T-cell (primary cell): ENCODE results near the gene GNS. TPM values are rescaled to one million over a fixed set of nuclear protein-coding genes. Genes with fewer than 3 reads are reported as not detected.

Experiments
- ATAC-seq, 4 experiments: fragments of 200-7000 bp in 3 of 4; fragments of 150-1000 bp in 1 of 4; cut with Tn5 transposase; replicated peaks in 1 of 4; 1 replicate in 3 of 4; 2 replicates in 1 of 4; pipeline ENCODE4 v1.10.0; 2021; ENCODE audit warnings: moderate library complexity in 3 of 4, mild to moderate bottlenecking in 2 of 4, moderate number of reproducible peaks in 1 of 4
- CTCF ChIA-PET, 2 donors: fragments of 300-600 bp; sonication (Branson Sonifier 250); formaldehyde crosslinking; loops; one replicate each; lab custom pipeline; 2022; ENCODE audit warnings: antibody characterized with exemption in 2 of 2; lab: Charles Lee
- POLR2A ChIA-PET, 2 donors: fragments of 300-600 bp; sonication (Branson Sonifier 250); formaldehyde crosslinking; loops; one replicate each; lab custom pipeline; 2022; ENCODE audit warnings: antibody characterized with exemption in 2 of 2; lab: Charles Lee
- DNase-seq, 35 experiments: peaks; one replicate each; pipeline versions ENCODE4 v3.0.0 to v3.0.0-alpha.2; 2013 to 2023
- H3K27ac ChIP-seq: one replicate; pipeline ENCODE4 v1.5.1; 2013; ENCODE audit warnings: low read length
- H3K27me3 ChIP-seq, 2 experiments: replicated peaks in 1 of 2; 1 replicate in 1 of 2; 2 replicates in 1 of 2; pipeline versions ENCODE4 v1.6.1 to v1.7.0; 2013; ENCODE audit warnings: low read length in 1 of 2, mixed read lengths in 1 of 2; ENCODE audit not compliant: control insufficient read depth in 2 of 2, insufficient read depth in 2 of 2; ENCODE audit errors: extremely low read depth in 1 of 2
- H3K36me3 ChIP-seq, 2 donors: 1 replicate in 1 of 2; 2 replicates in 1 of 2; pipeline versions ENCODE4 v1.6.1 to v1.7.0; 2013; ENCODE audit warnings: low read length in 1 of 2; ENCODE audit not compliant: control insufficient read depth in 2 of 2, insufficient read depth in 1 of 2; ENCODE audit errors: extremely low read depth in 1 of 2
- H3K4me1 ChIP-seq, 2 experiments: 1 replicate in 1 of 2; 2 replicates in 1 of 2; pipeline versions ENCODE4 v1.6.1 to v1.7.0; 2013; ENCODE audit warnings: low read length in 2 of 2, mixed read lengths in 1 of 2; ENCODE audit not compliant: insufficient read depth in 2 of 2, control insufficient read depth in 1 of 2; ENCODE audit errors: extremely low read depth in 1 of 2
- H3K4me3 ChIP-seq, 2 donors: 1 replicate in 1 of 2; 2 replicates in 1 of 2; pipeline versions ENCODE4 v1.5.1 to v1.7.0; 2013; ENCODE audit warnings: mild to moderate bottlenecking in 2 of 2, low read length in 1 of 2, moderate library complexity in 1 of 2; ENCODE audit not compliant: control insufficient read depth in 1 of 2; ENCODE audit errors: extremely low read depth in 1 of 2
- H3K9me3 ChIP-seq: 2 replicates; pipeline ENCODE4 v1.7.0; 2013
- H3K27ac Mint-ChIP-seq, 2 donors: one replicate each; pipeline ENCODE4 v1.8.0; 2020 to 2021; ENCODE audit warnings: mild to moderate bottlenecking in 2 of 2, mixed read lengths in 2 of 2
- H3K27me3 Mint-ChIP-seq, 2 donors: one replicate each; pipeline ENCODE4 v1.8.0; 2021 to 2022; ENCODE audit warnings: mixed read lengths in 2 of 2
- H3K36me3 Mint-ChIP-seq: one replicate; pipeline ENCODE4 v1.8.0; 2021; ENCODE audit warnings: mixed read lengths
- H3K4me1 Mint-ChIP-seq, 3 donors: one replicate each; pipeline ENCODE4 v1.8.0; 2020 to 2022; ENCODE audit warnings: mixed read lengths in 3 of 3, mild to moderate bottlenecking in 1 of 3
- H3K4me3 Mint-ChIP-seq, 3 donors: one replicate each; pipeline ENCODE4 v1.8.0; 2020 to 2022; ENCODE audit warnings: mild to moderate bottlenecking in 3 of 3, mixed read lengths in 3 of 3, moderate library complexity in 3 of 3
- H3K9me3 Mint-ChIP-seq, 3 donors: one replicate each; pipeline ENCODE4 v1.8.0; 2020 to 2022; ENCODE audit warnings: mixed read lengths in 3 of 3
- WGBS: methylation state at CpG from one replicate; pipeline ENCODE4 v1.1.5; 2013; ENCODE audit warnings: missing lambda C conversion rate; ENCODE audit not compliant: insufficient coverage; 5-methylcytosine and 5-hydroxymethylcytosine counted together
- total RNA-seq, 35 experiments: library from RNA in 6 of 35; stranded (reverse) in 6 of 35; fragments of 120-200 nt in 1 of 35; gene quantifications; one replicate each; pipeline versions ENCODE4 v1.2.1 to v1.2.4 and lab custom pipeline; 2013 to 2026

Gene GNS
- total RNA-seq, 5 donors from 2014 or later (not counting 1 experiment from before 2014, with no cell fraction given) = 22.9 to 29.4 (median 25.5) TPM

DNA sequence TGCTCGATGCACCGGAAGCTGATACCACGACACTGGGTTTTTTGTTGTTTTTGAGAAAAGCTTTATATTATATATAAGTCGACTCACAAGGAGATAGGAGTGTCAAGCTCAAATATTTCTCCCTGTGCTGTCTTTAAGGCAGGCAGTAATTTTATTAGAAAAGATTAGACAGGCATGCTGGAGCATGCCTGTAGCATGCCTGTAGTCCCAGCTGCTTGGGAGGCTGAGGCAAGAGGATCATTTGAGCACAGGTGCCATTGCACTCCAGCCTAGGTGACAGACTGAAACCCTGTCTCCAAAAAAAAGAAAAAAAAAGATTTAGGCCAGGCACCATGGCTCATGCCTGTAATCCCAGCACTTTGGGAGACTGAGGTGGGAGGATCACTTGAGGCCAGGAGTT is 51.8 kb downstream of the GNS start:
- no CpG with 5 or more reads among the region's 4 CpGs for WGBS
- H3K27me3 ChIP-seq = no peaks in the 10 kb centered on the region
- peaks cover under 1 to 7% (median 5%) of the 10 kb centered on the region in 3 donors for H3K4me1 Mint-ChIP-seq
- no peaks in the 10 kb centered on the region for H3K9me3 Mint-ChIP-seq
- H3K27ac ChIP-seq = no peak overlapping the region
- H3K4me3 Mint-ChIP-seq = no peak overlapping the region
- ChIA-PET CTCF (interaction anchor here (0.5 to 1.7 kb wide), 4 partner anchors 89 to 990 kb away, joined by 3 to 5 read pairs (median 4); no protein-coding TSS in a partner anchor), POLR2A (interaction anchor here in 1 of 2 donors (0.6 kb wide), 2 partner anchors 26 to 50 kb away, joined by 3 read pairs; no protein-coding TSS in a partner anchor)
- no peak for ATAC-seq
- no peak overlapping the region for H3K4me3 ChIP-seq
- no peaks in the 10 kb centered on the region for H3K4me1 ChIP-seq
- H3K36me3 ChIP-seq = peaks cover 4 to 14% of the 10 kb centered on the region in 2 donors
- peaks cover 27% of the 10 kb centered on the region for H3K36me3 Mint-ChIP-seq
- H3K9me3 ChIP-seq = no peaks in the 10 kb centered on the region
- H3K27me3 Mint-ChIP-seq = no peaks in the 10 kb centered on the region
- no peak for DNase-seq
- no peak overlapping the region for H3K27ac Mint-ChIP-seq

- peaks cover 4 to 12% (median 5%) of the 10 kb centered on the region in 3 donors for H3K4me1 Mint-ChIP-seq
- peaks cover 29% of the 10 kb centered on the region for H3K36me3 Mint-ChIP-seq
- no peaks in the 10 kb centered on the region for H3K9me3 ChIP-seq
- H3K4me1 ChIP-seq = peaks cover 0 to 2% of the 10 kb centered on the region in 2 experiments
- H3K4me3 ChIP-seq = no peak overlapping the region
- no peaks in the 10 kb centered on the region for H3K27me3 ChIP-seq
- no peaks in the 10 kb centered on the region for H3K27me3 Mint-ChIP-seq
- H3K36me3 ChIP-seq = peaks cover 4 to 14% of the 10 kb centered on the region in 2 donors
- H3K4me3 Mint-ChIP-seq = no peak overlapping the region
- H3K27ac ChIP-seq = no peak overlapping the region
- H3K27ac Mint-ChIP-seq = peak overlapping the region in 1 of 2 donors; percentile 35
- WGBS = 94% methylated on average over 4 of the region's 5 CpGs
- DNase-seq (no peak), ATAC-seq (no peak)
- no peaks in the 10 kb centered on the region for H3K9me3 Mint-ChIP-seq
- CTCF ChIA-PET = interaction anchor here (0.5 to 1.7 kb wide), 5 partner anchors 64 to 989 kb away, joined by 3 to 5 read pairs (median 3); no protein-coding TSS in a partner anchor
- POLR2A ChIA-PET = interaction anchor here in 1 of 2 donors (0.6 kb wide), 1 partner anchor 56 kb away, joined by 10 read pairs; no protein-coding TSS in a partner anchor
These were observed 52.3 kb downstream of the GNS start for GRCh38 chr12:64706857-64707256.

DNA sequence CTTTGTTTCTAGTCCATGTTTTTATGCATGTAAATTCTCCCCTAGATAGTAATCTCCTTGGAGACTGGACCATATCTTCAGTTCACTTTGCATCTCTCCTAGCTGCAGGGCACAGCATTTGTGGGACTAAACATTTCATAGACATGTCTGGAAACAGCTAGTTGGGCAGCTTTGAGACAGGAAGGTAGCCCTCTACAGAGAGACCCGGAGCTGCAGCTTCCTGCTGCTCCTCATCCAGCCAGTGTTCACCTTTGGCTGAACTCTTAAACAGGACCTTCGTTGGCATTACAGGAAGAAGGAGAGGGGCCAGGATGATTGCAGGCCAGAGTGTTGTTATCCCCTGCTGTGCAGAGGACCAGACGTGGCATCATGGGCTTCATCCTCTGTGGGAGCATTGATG is 52.9 kb downstream of the GNS start:
- Mint-ChIP-seq H3K4me1 (peaks cover 8 to 16% (median 9%) of the 10 kb centered on the region in 3 donors), H3K36me3 (peaks cover 26% of the 10 kb centered on the region), H3K9me3 (no peaks in the 10 kb centered on the region), H3K27ac (peak overlapping the region in 1 of 2 donors; percentile 35), H3K4me3 (no peak overlapping the region), H3K27me3 (no peaks in the 10 kb centered on the region)
- no peaks in the 10 kb centered on the region for H3K9me3 ChIP-seq
- CTCF ChIA-PET = interaction anchor here in 1 of 2 donors (0.5 kb wide), 1 partner anchor 63 kb away, joined by 3 read pairs; no protein-coding TSS in a partner anchor
- peaks cover 4 to 14% of the 10 kb centered on the region in 2 donors for H3K36me3 ChIP-seq
- WGBS = 81% methylated on average over 3 of the region's 3 CpGs
- no peaks in the 10 kb centered on the region for H3K27me3 ChIP-seq
- no peak for DNase-seq
- no peak overlapping the region for H3K27ac ChIP-seq
- POLR2A ChIA-PET = interaction anchor here in 1 of 2 donors (0.6 kb wide), 1 partner anchor 56 kb away, joined by 10 read pairs; no protein-coding TSS in a partner anchor
- ATAC-seq = no peak
- peaks cover 0 to 6% of the 10 kb centered on the region in 2 experiments for H3K4me1 ChIP-seq
- H3K4me3 ChIP-seq = no peak overlapping the region

- no peaks in the 10 kb centered on the region for H3K27me3 Mint-ChIP-seq
- peaks cover 26% of the 10 kb centered on the region for H3K36me3 Mint-ChIP-seq
- Histone ChIP-seq H3K4me1 (peaks cover 15 to 29% of the 10 kb centered on the region in 2 experiments), H3K27me3 (no peaks in the 10 kb centered on the region), H3K36me3 (peaks cover 0 to 22% of the 10 kb centered on the region in 2 donors), H3K27ac (peak overlapping the region; percentile 13), H3K9me3 (no peaks in the 10 kb centered on the region), H3K4me3 (no peak overlapping the region)
- WGBS = 30% methylated on average over 2 of the region's 5 CpGs
- H3K4me3 Mint-ChIP-seq = peak overlapping the region; percentile 32 to 57 (median 41)
- peak overlapping the region; percentile 83 to 87 for H3K27ac Mint-ChIP-seq
- no peak for ATAC-seq
- H3K4me1 Mint-ChIP-seq = peaks cover 43 to 52% (median 47%) of the 10 kb centered on the region in 3 donors
- no peaks in the 10 kb centered on the region for H3K9me3 Mint-ChIP-seq
- ChIA-PET POLR2A (no interaction called here), CTCF (interaction anchor here (0.6 to 5.4 kb wide), 5 partner anchors 12 to 210 kb away, joined by 3 to 28 read pairs (median 3); no protein-coding TSS in a partner anchor)
- peak in 1 of 35 experiments; percentile 44 for DNase-seq
These were observed 57.9 kb downstream of the GNS start for GRCh38 chr12:64701283-64701682.

DNA sequence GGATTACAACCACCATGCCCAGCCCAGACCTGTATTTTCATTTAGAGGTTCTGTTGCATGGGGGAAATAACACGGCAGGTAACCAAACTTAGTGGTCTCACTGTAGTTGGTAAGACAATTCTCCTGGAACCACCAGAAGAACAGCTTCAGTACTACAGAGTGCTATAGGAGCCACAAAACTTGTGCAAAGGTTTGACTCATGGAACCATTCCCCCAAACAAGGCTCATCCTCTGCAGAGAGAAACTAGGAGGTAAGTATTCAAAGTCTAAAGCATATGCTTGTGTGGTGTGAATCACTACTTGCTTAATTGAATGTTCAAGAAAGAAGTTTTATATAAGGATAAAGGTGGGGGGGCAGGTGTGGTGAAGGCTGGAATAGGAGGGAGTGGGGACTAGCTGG is 58.7 kb downstream of the GNS start:
- Histone ChIP-seq H3K36me3 (peaks cover 0 to 22% of the 10 kb centered on the region in 2 donors), H3K27me3 (no peaks in the 10 kb centered on the region), H3K27ac (peak overlapping the region; percentile 13), H3K9me3 (no peaks in the 10 kb centered on the region), H3K4me3 (no peak overlapping the region), H3K4me1 (peaks cover 21 to 35% of the 10 kb centered on the region in 2 experiments)
- DNase-seq = no peak
- peak overlapping the region in 2 of 3 donors; percentile 41 to 57 for H3K4me3 Mint-ChIP-seq
- H3K27ac Mint-ChIP-seq = peak overlapping the region; percentile 83 to 87
- H3K27me3 Mint-ChIP-seq = no peaks in the 10 kb centered on the region
- ATAC-seq = peak in 2 of 4 experiments; percentile 20 to 28
- ChIA-PET CTCF (interaction anchor here (0.5 to 5.4 kb wide), 5 partner anchors 11 to 186 kb away, joined by 3 to 28 read pairs (median 3); no protein-coding TSS in a partner anchor), POLR2A (no interaction called here)
- peaks cover 28% of the 10 kb centered on the region for H3K36me3 Mint-ChIP-seq
- no peaks in the 10 kb centered on the region for H3K9me3 Mint-ChIP-seq
- no CpG with 5 or more reads among the region's 1 CpG for WGBS
- H3K4me1 Mint-ChIP-seq = peaks cover 51 to 55% (median 54%) of the 10 kb centered on the region in 3 donors

DNA sequence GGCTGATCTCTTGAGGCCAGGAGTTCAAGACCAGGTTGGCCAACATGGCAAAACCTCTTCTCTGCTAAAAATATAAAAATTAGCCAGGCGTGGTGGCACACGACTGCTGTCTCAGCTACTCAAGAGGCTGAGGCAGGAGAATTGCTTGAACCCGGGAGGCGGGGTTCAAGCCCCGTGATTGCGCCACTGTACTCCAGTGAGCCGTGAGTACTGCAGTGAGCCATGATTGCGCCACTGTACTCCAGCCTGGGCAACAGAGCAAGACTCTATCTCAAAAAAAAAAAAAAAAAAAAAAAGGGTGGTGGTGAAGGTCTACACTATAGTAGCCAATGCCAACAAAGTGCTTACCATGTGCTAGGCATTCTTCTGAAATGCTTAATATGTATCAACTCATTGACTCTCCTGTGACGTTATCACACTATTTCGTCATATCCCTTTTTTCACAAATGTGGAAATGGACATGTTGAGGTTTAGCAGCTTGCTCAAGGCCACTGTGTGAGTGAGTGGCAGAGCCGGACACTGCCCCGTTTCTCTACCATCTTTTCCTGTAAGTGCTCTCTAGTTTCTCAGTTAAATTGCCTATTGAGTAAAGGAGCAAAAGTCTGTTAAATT is 59.6 kb downstream of the GNS start:
- Histone ChIP-seq H3K4me1 (peaks cover 22 to 44% of the 10 kb centered on the region in 2 experiments), H3K9me3 (no peaks in the 10 kb centered on the region), H3K4me3 (no peak overlapping the region), H3K27ac (peak overlapping the region; percentile 13), H3K36me3 (peaks cover 0 to 31% of the 10 kb centered on the region in 2 donors), H3K27me3 (no peaks in the 10 kb centered on the region)
- 100% methylated on average over 4 of the region's 12 CpGs for WGBS
- Mint-ChIP-seq H3K36me3 (peaks cover 32% of the 10 kb centered on the region), H3K4me3 (no peak overlapping the region), H3K9me3 (no peaks in the 10 kb centered on the region), H3K4me1 (peaks cover 60 to 64% (median 61%) of the 10 kb centered on the region in 3 donors), H3K27ac (peak overlapping the region; percentile 47 to 87), H3K27me3 (no peaks in the 10 kb centered on the region)
- ChIA-PET POLR2A (no interaction called here), CTCF (interaction anchor here in 1 of 2 donors (0.7 to 5.4 kb wide), 3 partner anchors 151 to 1587 kb away, joined by 3 to 28 read pairs (median 3); no protein-coding TSS in a partner anchor)
- DNase-seq (no peak), ATAC-seq (no peak)
